ENCODE data around the gene OSBPL9. TPM values are rescaled to one million over a fixed set of nuclear protein-coding genes. Genes with fewer than 3 reads are reported as not detected.

The OSBPL9 gene
- polyA plus RNA-seq, 1 donor (not counting 4 experiments of a cell fraction or from before 2014, with no cell fraction given), result 62.7 TPM

GRCh38 chr1:51689643-51690042 lies 72.8 kb downstream of the OSBPL9 start:
- Histone ChIP-seq H3K27ac (ENCODE audit: control insufficient read depth, insufficient read depth, low read length) (no peak overlapping the region), H3K27me3 (ENCODE audit: control insufficient read depth, extremely low read depth, insufficient read depth, low read length) (no peaks in the 10 kb centered on the region), H3K9me1 (ENCODE audit: control insufficient read depth, extremely low read depth, insufficient read depth, low read length) (peaks cover 4% of the 10 kb centered on the region), H2AFZ (ENCODE audit: control insufficient read depth, low read length) (no peak overlapping the region), H3K79me2 (ENCODE audit: control insufficient read depth, insufficient read depth, low read length) (peaks cover 17% of the 10 kb centered on the region), H4K20me1 (ENCODE audit: control insufficient read depth, extremely low read depth, insufficient read depth, low read length) (no peaks in the 10 kb centered on the region), H3K4me3 (ENCODE audit: control insufficient read depth in 2 of 3, extremely low read depth in 1 of 3, insufficient read depth in 2 of 3, low read depth in 1 of 3, low read length in 3 of 3) (no peak overlapping the region), H3K36me3 (ENCODE audit: control insufficient read depth in 2 of 2, extremely low read depth in 1 of 2, insufficient read depth in 2 of 2, low read length in 2 of 2) (no peaks in the 10 kb centered on the region), H3K4me2 (ENCODE audit: control insufficient read depth, extremely low read depth, insufficient read depth, low read depth, low read length) (no peak overlapping the region), H3K9me3 (ENCODE audit: control insufficient read depth, low read depth, low read length) (no peaks in the 10 kb centered on the region), H3K4me1 (ENCODE audit: control insufficient read depth, extremely low read depth, insufficient read depth, low read length) (peaks cover 23% of the 10 kb centered on the region), H3K9ac (ENCODE audit: control insufficient read depth, extremely low read depth, insufficient read depth, low read length) (no peak overlapping the region)
- FAIRE-seq, result no peak
- TF ChIP-seq, protein P1, sequence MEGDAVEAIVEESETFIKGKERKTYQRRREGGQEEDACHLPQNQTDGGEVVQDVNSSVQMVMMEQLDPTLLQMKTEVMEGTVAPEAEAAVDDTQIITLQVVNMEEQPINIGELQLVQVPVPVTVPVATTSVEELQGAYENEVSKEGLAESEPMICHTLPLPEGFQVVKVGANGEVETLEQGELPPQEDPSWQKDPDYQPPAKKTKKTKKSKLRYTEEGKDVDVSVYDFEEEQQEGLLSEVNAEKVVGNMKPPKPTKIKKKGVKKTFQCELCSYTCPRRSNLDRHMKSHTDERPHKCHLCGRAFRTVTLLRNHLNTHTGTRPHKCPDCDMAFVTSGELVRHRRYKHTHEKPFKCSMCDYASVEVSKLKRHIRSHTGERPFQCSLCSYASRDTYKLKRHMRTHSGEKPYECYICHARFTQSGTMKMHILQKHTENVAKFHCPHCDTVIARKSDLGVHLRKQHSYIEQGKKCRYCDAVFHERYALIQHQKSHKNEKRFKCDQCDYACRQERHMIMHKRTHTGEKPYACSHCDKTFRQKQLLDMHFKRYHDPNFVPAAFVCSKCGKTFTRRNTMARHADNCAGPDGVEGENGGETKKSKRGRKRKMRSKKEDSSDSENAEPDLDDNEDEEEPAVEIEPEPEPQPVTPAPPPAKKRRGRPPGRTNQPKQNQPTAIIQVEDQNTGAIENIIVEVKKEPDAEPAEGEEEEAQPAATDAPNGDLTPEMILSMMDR (optimal IDR thresholded peaks at IDR 0.05 in 1 of 3, IDR thresholded peaks at IDR 0.05 in 1 of 3, conservative IDR thresholded peaks at IDR 0.05 in 1 of 3; ENCODE audit: extremely low read depth in 1 of 3, insufficient read depth in 2 of 3, low read length in 3 of 3), result no peak
- no peak for TF ChIP-seq EZH2 (IDR thresholded peaks at IDR 0.05; ENCODE audit: low read length)
- dilution Hi-C loops (cut with MboI; ENCODE audit: extremely low pct_ligation_motif_present, low sequenced_read_pairs), result no loop called here
- DNase-seq (ENCODE audit: low read depth, low spot score), result no peak

DNA sequence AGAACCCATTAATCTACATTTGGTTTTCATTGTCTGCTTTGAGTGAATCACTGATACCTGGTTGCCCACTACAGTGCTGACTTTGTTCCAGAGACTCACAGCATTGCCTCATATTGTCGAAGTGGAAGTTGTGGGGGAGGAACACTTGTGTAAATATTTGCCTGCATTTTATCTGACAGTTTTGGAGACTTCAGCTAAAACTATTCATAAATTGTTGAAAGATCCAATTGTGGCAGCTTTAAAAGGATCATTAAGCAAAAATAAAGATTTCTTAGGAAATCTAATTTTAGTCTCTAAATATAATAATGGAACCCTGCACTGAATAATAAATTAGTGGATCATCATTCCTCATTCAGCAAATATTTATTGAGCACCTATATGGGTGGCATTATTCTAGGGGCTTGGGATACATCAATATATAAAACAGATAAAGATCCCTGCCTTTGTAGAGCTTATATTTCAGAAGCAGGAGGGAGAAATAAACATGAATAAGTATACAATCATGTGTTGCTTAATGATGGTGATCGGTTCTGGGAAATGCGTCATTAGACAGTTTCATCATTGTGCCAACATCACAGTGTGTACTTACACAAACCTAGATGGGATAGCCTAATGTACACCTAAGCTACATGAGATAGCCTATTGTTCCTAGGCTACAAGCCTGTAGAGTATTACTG lies 73.5 kb downstream of the OSBPL9 start:
- no peaks in the 10 kb centered on the region for H3K9me3 ChIP-seq (ENCODE audit: control insufficient read depth, low read depth, low read length)
- no peaks in the 10 kb centered on the region for H3K36me3 ChIP-seq (ENCODE audit: control insufficient read depth in 2 of 2, extremely low read depth in 1 of 2, insufficient read depth in 2 of 2, low read length in 2 of 2)
- H3K4me1 ChIP-seq (ENCODE audit: control insufficient read depth, extremely low read depth, insufficient read depth, low read length), result peaks cover 23% of the 10 kb centered on the region
- no peak overlapping the region for H3K4me2 ChIP-seq (ENCODE audit: control insufficient read depth, extremely low read depth, insufficient read depth, low read depth, low read length)
- H3K27me3 ChIP-seq (ENCODE audit: control insufficient read depth, extremely low read depth, insufficient read depth, low read length), result no peaks in the 10 kb centered on the region
- H3K79me2 ChIP-seq (ENCODE audit: control insufficient read depth, insufficient read depth, low read length), result peaks cover 19% of the 10 kb centered on the region
- no peak overlapping the region for H2AFZ ChIP-seq (ENCODE audit: control insufficient read depth, low read length)
- no peak overlapping the region for H3K27ac ChIP-seq (ENCODE audit: control insufficient read depth, insufficient read depth, low read length)
- H3K4me3 ChIP-seq (ENCODE audit: control insufficient read depth in 2 of 3, extremely low read depth in 1 of 3, insufficient read depth in 2 of 3, low read depth in 1 of 3, low read length in 3 of 3), result no peak overlapping the region
- no peak for DNase-seq (ENCODE audit: low read depth, low spot score)
- no peak overlapping the region for H3K9ac ChIP-seq (ENCODE audit: control insufficient read depth, extremely low read depth, insufficient read depth, low read length)
- FAIRE-seq, result peak; percentile 13
- no peak for TF ChIP-seq EZH2 (IDR thresholded peaks at IDR 0.05; ENCODE audit: low read length)
- TF ChIP-seq, protein P1 (optimal IDR thresholded peaks at IDR 0.05 in 1 of 3, IDR thresholded peaks at IDR 0.05 in 1 of 3, conservative IDR thresholded peaks at IDR 0.05 in 1 of 3; ENCODE audit: extremely low read depth in 1 of 3, insufficient read depth in 2 of 3, low read length in 3 of 3), result no peak
- dilution Hi-C loops (cut with MboI; ENCODE audit: extremely low pct_ligation_motif_present, low sequenced_read_pairs), result no loop called here
- H4K20me1 ChIP-seq (ENCODE audit: control insufficient read depth, extremely low read depth, insufficient read depth, low read length), result no peaks in the 10 kb centered on the region
- H3K9me1 ChIP-seq (ENCODE audit: control insufficient read depth, extremely low read depth, insufficient read depth, low read length), result peaks cover 4% of the 10 kb centered on the region

All from keratinocyte (primary cell).